ENCODE data around the gene SHISA3. TPM values are rescaled to one million over a fixed set of nuclear protein-coding genes. Genes with fewer than 3 reads are reported as not detected.

The SHISA3 gene
- total RNA-seq, 1 donor from 2014 or later = 24.2 TPM

GRCh38 chr4:42442601-42443000 is 45.3 kb downstream of the SHISA3 start:
- Mint-ChIP-seq H3K27ac (ENCODE audit: unreplicated experiment) (no peak overlapping the region), H3K9me3 (peaks cover under 1% of the 10 kb centered on the region), H3K4me3 (no peak overlapping the region), H3K4me1 (peaks cover 2% of the 10 kb centered on the region), H3K36me3 (ENCODE audit: low read depth) (peaks cover 4% of the 10 kb centered on the region), H3K27me3 (ENCODE audit: low read depth) (no peaks in the 10 kb centered on the region)
- TF ChIP-seq, protein P1, sequence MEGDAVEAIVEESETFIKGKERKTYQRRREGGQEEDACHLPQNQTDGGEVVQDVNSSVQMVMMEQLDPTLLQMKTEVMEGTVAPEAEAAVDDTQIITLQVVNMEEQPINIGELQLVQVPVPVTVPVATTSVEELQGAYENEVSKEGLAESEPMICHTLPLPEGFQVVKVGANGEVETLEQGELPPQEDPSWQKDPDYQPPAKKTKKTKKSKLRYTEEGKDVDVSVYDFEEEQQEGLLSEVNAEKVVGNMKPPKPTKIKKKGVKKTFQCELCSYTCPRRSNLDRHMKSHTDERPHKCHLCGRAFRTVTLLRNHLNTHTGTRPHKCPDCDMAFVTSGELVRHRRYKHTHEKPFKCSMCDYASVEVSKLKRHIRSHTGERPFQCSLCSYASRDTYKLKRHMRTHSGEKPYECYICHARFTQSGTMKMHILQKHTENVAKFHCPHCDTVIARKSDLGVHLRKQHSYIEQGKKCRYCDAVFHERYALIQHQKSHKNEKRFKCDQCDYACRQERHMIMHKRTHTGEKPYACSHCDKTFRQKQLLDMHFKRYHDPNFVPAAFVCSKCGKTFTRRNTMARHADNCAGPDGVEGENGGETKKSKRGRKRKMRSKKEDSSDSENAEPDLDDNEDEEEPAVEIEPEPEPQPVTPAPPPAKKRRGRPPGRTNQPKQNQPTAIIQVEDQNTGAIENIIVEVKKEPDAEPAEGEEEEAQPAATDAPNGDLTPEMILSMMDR (conservative IDR thresholded peaks at IDR 0.05) = no peak
- no peak for DNase-seq (ENCODE audit: low read depth, low spot score)

DNA sequence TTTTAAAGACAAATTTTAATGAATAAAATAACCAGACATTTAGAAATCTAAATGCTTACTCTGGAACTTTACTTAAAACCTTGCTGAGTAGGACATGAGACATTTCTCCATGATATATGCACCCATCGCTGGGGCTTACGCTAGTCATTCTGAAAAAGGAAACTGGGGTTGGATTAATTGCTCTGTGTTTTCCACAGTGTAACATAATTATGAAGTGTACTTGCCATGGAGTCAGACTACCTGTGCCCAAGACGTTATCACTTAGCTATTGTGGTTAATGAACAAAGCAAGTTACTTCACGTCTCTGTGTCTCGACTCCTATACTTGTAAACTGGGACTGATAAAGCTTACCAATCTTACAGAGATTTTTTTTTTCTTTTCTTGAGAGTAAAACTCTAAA is 47.8 kb downstream of the SHISA3 start:
- Mint-ChIP-seq H3K9me3 (peaks cover 2% of the 10 kb centered on the region), H3K4me1 (peaks cover 4% of the 10 kb centered on the region), H3K27ac (ENCODE audit: unreplicated experiment) (no peak overlapping the region), H3K27me3 (ENCODE audit: low read depth) (no peaks in the 10 kb centered on the region), H3K36me3 (ENCODE audit: low read depth) (peaks cover 10% of the 10 kb centered on the region), H3K4me3 (no peak overlapping the region)
- TF ChIP-seq, protein P1 (conservative IDR thresholded peaks at IDR 0.05) = no peak
- DNase-seq (ENCODE audit: low read depth, low spot score) = no peak

DNA sequence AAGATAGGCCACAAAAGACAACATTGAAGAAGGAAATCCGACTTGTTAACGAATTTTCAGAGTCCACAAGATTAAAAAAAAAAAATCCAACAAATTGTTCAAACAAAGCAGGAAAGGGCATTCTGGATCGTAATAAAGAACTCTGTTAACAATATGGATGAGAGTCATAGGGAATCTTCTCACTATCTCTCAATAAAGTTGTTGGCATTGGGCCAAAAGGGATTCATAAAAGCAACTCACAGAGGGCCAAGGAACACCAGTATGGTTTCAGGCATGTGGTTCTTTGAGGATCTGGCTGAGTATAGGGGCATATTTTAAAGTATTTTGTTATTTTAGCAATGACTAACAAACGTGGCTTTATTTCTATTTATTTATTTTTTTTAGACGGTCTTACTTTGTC is 49.5 kb downstream of the SHISA3 start:
- H3K36me3 Mint-ChIP-seq (ENCODE audit: low read depth) = peaks cover 10% of the 10 kb centered on the region
- H3K27me3 Mint-ChIP-seq (ENCODE audit: low read depth) = no peaks in the 10 kb centered on the region
- H3K4me3 Mint-ChIP-seq = no peak overlapping the region
- no peak for DNase-seq (ENCODE audit: low read depth, low spot score)
- H3K27ac Mint-ChIP-seq (ENCODE audit: unreplicated experiment) = no peak overlapping the region
- TF ChIP-seq, protein P1 (conservative IDR thresholded peaks at IDR 0.05) = no peak
- H3K9me3 Mint-ChIP-seq = peaks cover 2% of the 10 kb centered on the region
- H3K4me1 Mint-ChIP-seq = peaks cover 19% of the 10 kb centered on the region

Other genes with a start within 250 kb of the SHISA3 start
- gene BEND4, start 244.8 kb upstream of the SHISA3 start, total RNA-seq = 0.40 and 1.0 TPM in 2 replicates

All from neural crest cell (in vitro differentiated cells).